ENCODE data around the gene NDUFA13. TPM values are rescaled to one million over a fixed set of nuclear protein-coding genes. Genes with fewer than 3 reads are reported as not detected.

The NDUFA13 gene
- polyA plus RNA-seq, 1 of the 3 experiments (the other 2 are of a cell fraction): 1,828 TPM

DNA sequence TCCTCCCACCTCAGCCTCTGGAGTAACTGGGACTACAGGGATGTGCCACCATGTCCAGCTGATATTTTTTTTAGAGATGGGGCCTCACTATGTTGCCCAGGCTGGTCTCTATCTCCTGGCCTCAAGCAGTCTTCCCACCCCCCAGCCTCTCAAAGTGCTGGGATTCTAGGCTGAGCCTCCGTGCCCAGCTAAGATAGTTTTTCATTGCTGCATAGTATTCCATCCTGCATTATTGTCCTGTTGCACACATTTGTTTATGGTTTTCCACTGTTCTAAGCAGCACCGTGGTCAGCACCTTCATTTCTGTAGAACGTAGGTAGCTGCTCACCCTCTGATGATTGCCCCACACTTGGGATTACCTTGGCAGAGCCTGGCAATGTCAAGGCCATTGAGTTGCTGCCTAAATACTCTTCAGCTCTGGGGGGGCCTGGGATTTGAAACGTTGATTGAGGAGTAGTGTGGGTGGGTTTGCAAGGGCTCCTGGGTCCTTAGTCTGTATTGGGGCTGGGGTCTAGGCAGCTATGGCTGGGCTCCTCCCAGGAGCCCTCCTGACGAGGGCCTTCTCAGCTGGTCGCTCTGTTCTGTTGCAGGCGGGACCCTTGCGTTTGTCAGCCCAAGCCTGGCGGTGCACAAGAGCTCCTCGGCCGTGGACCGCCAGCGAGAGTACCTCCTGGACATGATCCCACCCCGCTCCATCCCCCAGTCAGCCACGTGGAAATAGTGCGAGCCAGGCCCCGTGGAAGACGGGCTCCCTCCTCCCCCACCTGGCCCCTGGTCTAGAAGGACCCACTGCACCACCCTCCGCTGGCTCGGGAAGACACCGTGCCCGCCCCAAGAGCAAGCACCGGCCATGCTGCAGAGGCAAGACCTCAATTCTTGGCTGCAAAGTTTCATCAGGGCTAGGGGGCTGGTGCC is 11.0 kb upstream of the NDUFA13 start:
- no peaks in the 10 kb centered on the region for H3K27me3 ChIP-seq (ENCODE audit: insufficient read depth)
- no peak overlapping the region for H3K27ac ChIP-seq (ENCODE audit: low read depth in 2 of 2, low read length in 1 of 2)
- CTCF ChIA-PET: interaction anchor here (0.9 to 1.7 kb wide), 2 partner anchors 12 to 15 kb away, joined by 3 to 9 read pairs; no protein-coding TSS in a partner anchor
- TF ChIP-seq CHD2 (IDR thresholded peaks at IDR 0.05; ENCODE audit: low read length, partially characterized antibody): no peak
- no peak for TF ChIP-seq CTCF (IDR thresholded peaks at IDR 0.05)
- TF ChIP-seq EZH2phosphoT487 (IDR thresholded peaks at IDR 0.05; ENCODE audit: borderline replicate concordance, low read depth): no peak
- no peak for TF ChIP-seq YY1 (IDR thresholded peaks at IDR 0.05; ENCODE audit: low read depth)
- no peak for TF ChIP-seq EP300 (IDR thresholded peaks at IDR 0.05; ENCODE audit: borderline replicate concordance in 1 of 2, low read depth in 1 of 2, low read length in 1 of 2)
- TF ChIP-seq, protein P1, sequence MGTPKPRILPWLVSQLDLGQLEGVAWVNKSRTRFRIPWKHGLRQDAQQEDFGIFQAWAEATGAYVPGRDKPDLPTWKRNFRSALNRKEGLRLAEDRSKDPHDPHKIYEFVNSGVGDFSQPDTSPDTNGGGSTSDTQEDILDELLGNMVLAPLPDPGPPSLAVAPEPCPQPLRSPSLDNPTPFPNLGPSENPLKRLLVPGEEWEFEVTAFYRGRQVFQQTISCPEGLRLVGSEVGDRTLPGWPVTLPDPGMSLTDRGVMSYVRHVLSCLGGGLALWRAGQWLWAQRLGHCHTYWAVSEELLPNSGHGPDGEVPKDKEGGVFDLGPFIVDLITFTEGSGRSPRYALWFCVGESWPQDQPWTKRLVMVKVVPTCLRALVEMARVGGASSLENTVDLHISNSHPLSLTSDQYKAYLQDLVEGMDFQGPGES (IDR thresholded peaks at IDR 0.05; ENCODE audit: low read depth, low read length): no peak
- TF ChIP-seq GABPA (IDR thresholded peaks at IDR 0.05; ENCODE audit: low read depth): no peak
- no peak for TF ChIP-seq TCF12 (IDR thresholded peaks at IDR 0.05)
- TF ChIP-seq MEF2A (IDR thresholded peaks at IDR 0.05; ENCODE audit: borderline replicate concordance, low read depth): no peak
- no peak for TF ChIP-seq SMC3 (IDR thresholded peaks at IDR 0.05; ENCODE audit: low read depth, low read length)
- no peak for TF ChIP-seq JUND (IDR thresholded peaks at IDR 0.05)
- no peak overlapping the region for H3K4me3 ChIP-seq (ENCODE audit: low read depth in 2 of 2, low read length in 1 of 2)
- 91% methylated on average over 14 of the region's 23 CpGs for WGBS (ENCODE audit: low lambda C conversion rate)
- POLR2A ChIA-PET: interaction anchor here (1.3 kb wide), 1 partner anchor 11 kb away, joined by 5 read pairs; the partner anchor contains the start of gene NDUFA13
- H3K9me3 ChIP-seq: no peaks in the 10 kb centered on the region
- H4K20me1 ChIP-seq (ENCODE audit: insufficient read depth): no peaks in the 10 kb centered on the region
- no peaks in the 10 kb centered on the region for H3K4me1 ChIP-seq (ENCODE audit: control insufficient read depth in 1 of 2, insufficient read depth in 2 of 2, low read depth in 1 of 2, low read length in 1 of 2)
- no peaks in the 10 kb centered on the region for H3K79me2 ChIP-seq (ENCODE audit: insufficient read depth)
- no peak overlapping the region for H2AFZ ChIP-seq (ENCODE audit: low read depth)
- H3K4me2 ChIP-seq: no peak overlapping the region
- DNase-seq: no peak
- no peaks in the 10 kb centered on the region for H3F3A ChIP-seq (replicated peaks; ENCODE audit: insufficient read depth)
- H3K9me2 ChIP-seq: no peaks in the 10 kb centered on the region
- no peak overlapping the region for H3K9ac ChIP-seq
- H3K36me3 ChIP-seq (replicated peaks in 1 of 2; ENCODE audit: control insufficient read depth in 1 of 2, insufficient read depth in 2 of 2, low read length in 1 of 2): peaks cover 14 to 64% of the 10 kb centered on the region in 2 experiments

- H3K9ac ChIP-seq: no peak overlapping the region
- no peak overlapping the region for H2AFZ ChIP-seq (ENCODE audit: low read depth)
- DNase-seq: no peak
- no peaks in the 10 kb centered on the region for H3K79me2 ChIP-seq (ENCODE audit: insufficient read depth)
- POLR2A ChIA-PET: no interaction called here
- no peak overlapping the region for H3K4me3 ChIP-seq (ENCODE audit: low read depth in 2 of 2, low read length in 1 of 2)
- H3K9me2 ChIP-seq: no peaks in the 10 kb centered on the region
- no peak overlapping the region for H3K27ac ChIP-seq (ENCODE audit: low read depth in 2 of 2, low read length in 1 of 2)
- CTCF ChIA-PET: interaction anchor here (0.9 kb wide), 1 partner anchor 10 kb away, joined by 4 read pairs; the partner anchor contains the start of gene NDUFA13
- H3F3A ChIP-seq (replicated peaks; ENCODE audit: insufficient read depth): no peaks in the 10 kb centered on the region
- H3K4me1 ChIP-seq (ENCODE audit: control insufficient read depth in 1 of 2, insufficient read depth in 2 of 2, low read depth in 1 of 2, low read length in 1 of 2): no peaks in the 10 kb centered on the region
- TF ChIP-seq FOSL2 (IDR thresholded peaks at IDR 0.05; ENCODE audit: borderline replicate concordance, low read depth): no peak
- no peaks in the 10 kb centered on the region for H3K9me3 ChIP-seq
- no peaks in the 10 kb centered on the region for H3K27me3 ChIP-seq (ENCODE audit: insufficient read depth)
- peaks cover 14 to 56% of the 10 kb centered on the region in 2 experiments for H3K36me3 ChIP-seq (replicated peaks in 1 of 2; ENCODE audit: control insufficient read depth in 1 of 2, insufficient read depth in 2 of 2, low read length in 1 of 2)
- no peaks in the 10 kb centered on the region for H4K20me1 ChIP-seq (ENCODE audit: insufficient read depth)
- H3K4me2 ChIP-seq: no peak overlapping the region
- WGBS (ENCODE audit: low lambda C conversion rate): 96% methylated on average over 25 of the region's 27 CpGs
These were observed 10.2 kb upstream of the NDUFA13 start for GRCh38 chr19:19505669-19506326.

Measured in SK-N-SH (cell line).